ENCODE results near the gene ANO9. TPM values are rescaled to one million over a fixed set of nuclear protein-coding genes. Genes with fewer than 3 reads are reported as not detected.

Gene ANO9
- total and polyA plus RNA-seq, 2 donors (not counting 1 experiment from before 2014, with no cell fraction given) = not detected

DNA sequence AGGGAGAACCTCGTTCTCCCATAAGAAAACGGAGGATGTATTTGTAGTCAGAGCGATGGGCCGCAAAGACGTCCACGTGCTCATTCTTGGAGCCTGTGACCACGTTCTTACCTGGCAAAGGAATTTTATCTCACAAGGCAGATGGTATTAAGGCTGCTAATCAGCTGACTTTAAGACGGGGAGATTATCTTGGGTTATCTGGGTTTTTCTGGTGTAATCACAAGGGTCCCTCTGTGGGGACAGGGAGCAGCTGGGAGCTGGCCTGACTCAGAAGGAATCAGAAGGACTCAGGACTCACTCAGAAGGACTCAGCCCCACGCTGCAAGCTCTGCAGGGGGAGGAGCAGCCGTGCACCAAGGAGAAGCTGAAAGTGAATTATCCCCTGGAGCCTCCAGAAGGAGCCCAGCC lies 19.6 kb downstream of the ANO9 start:
- no peaks in the 10 kb centered on the region for H3K79me2 ChIP-seq (ENCODE audit: control insufficient read depth, insufficient read depth, low read length)
- no peak for DNase-seq (ENCODE audit: low read depth in 2 of 2)
- TF ChIP-seq EZH2 (IDR thresholded peaks at IDR 0.05; ENCODE audit: low read length, missing control alignments) = no peak
- TF ChIP-seq, protein P1, sequence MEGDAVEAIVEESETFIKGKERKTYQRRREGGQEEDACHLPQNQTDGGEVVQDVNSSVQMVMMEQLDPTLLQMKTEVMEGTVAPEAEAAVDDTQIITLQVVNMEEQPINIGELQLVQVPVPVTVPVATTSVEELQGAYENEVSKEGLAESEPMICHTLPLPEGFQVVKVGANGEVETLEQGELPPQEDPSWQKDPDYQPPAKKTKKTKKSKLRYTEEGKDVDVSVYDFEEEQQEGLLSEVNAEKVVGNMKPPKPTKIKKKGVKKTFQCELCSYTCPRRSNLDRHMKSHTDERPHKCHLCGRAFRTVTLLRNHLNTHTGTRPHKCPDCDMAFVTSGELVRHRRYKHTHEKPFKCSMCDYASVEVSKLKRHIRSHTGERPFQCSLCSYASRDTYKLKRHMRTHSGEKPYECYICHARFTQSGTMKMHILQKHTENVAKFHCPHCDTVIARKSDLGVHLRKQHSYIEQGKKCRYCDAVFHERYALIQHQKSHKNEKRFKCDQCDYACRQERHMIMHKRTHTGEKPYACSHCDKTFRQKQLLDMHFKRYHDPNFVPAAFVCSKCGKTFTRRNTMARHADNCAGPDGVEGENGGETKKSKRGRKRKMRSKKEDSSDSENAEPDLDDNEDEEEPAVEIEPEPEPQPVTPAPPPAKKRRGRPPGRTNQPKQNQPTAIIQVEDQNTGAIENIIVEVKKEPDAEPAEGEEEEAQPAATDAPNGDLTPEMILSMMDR (conservative IDR thresholded peaks at IDR 0.05 in 1 of 2, IDR thresholded peaks at IDR 0.05 in 1 of 2; ENCODE audit: low read depth in 1 of 2, low read length in 2 of 2) = no peak
- H4K20me1 ChIP-seq (ENCODE audit: control insufficient read depth, extremely low read depth, insufficient read depth, low read length) = no peaks in the 10 kb centered on the region
- peaks cover 5% of the 10 kb centered on the region for H3K27me3 ChIP-seq (ENCODE audit: control insufficient read depth, insufficient read depth, low read length)
- no peaks in the 10 kb centered on the region for H3K4me1 ChIP-seq (ENCODE audit: control insufficient read depth, extremely low read depth, insufficient read depth, low read length)
- no peak overlapping the region for H3K4me2 ChIP-seq (ENCODE audit: extremely low read depth, insufficient read depth, low read length)
- no peak overlapping the region for H3K27ac ChIP-seq (ENCODE audit: insufficient read depth, low read length)
- no peaks in the 10 kb centered on the region for H3K9me3 ChIP-seq (ENCODE audit: control insufficient read depth, insufficient read depth, low read depth, low read length)
- no peak overlapping the region for H3K9ac ChIP-seq (ENCODE audit: insufficient read depth, low read length)
- H3K36me3 ChIP-seq (ENCODE audit: control insufficient read depth, insufficient read depth, low read length) = no peaks in the 10 kb centered on the region
- H3K4me3 ChIP-seq (replicated peaks in 1 of 4; ENCODE audit: control extremely low read depth in 1 of 4, insufficient read depth in 1 of 4, low read depth in 3 of 4, low read length in 4 of 4) = no peak overlapping the region
- H2AFZ ChIP-seq (ENCODE audit: low read length) = no peak overlapping the region

DNA sequence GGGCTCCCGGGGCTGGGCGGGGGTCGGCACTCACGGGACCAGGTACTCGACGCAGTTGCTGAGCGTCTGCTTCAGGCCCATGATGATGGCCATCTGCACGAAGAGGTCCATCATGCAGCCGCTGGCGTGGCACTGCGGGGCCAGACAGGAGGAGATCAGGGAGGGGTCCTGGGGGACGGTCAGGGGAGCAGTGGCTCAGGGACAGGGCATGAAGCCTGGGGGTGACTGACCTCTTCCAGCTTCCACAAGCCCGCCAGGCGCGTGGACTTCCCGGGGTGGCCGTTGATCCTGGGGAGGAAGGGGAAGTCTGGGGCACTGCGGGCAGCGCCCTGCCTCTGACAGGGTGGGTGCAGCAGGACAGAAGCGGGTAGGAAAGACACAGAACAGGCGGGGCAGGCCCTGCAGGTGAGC lies 20.9 kb downstream of the ANO9 start:
- H2AFZ ChIP-seq (ENCODE audit: low read length) = no peak overlapping the region
- no peaks in the 10 kb centered on the region for H4K20me1 ChIP-seq (ENCODE audit: control insufficient read depth, extremely low read depth, insufficient read depth, low read length)
- H3K79me2 ChIP-seq (ENCODE audit: control insufficient read depth, insufficient read depth, low read length) = no peaks in the 10 kb centered on the region
- DNase-seq (ENCODE audit: low read depth in 2 of 2) = no peak
- no peaks in the 10 kb centered on the region for H3K9me3 ChIP-seq (ENCODE audit: control insufficient read depth, insufficient read depth, low read depth, low read length)
- no peak overlapping the region for H3K4me3 ChIP-seq (replicated peaks in 1 of 4; ENCODE audit: control extremely low read depth in 1 of 4, insufficient read depth in 1 of 4, low read depth in 3 of 4, low read length in 4 of 4)
- no peaks in the 10 kb centered on the region for H3K4me1 ChIP-seq (ENCODE audit: control insufficient read depth, extremely low read depth, insufficient read depth, low read length)
- H3K4me2 ChIP-seq (ENCODE audit: extremely low read depth, insufficient read depth, low read length) = no peak overlapping the region
- H3K27me3 ChIP-seq (ENCODE audit: control insufficient read depth, insufficient read depth, low read length) = peaks cover 5% of the 10 kb centered on the region
- no peak for TF ChIP-seq EZH2 (IDR thresholded peaks at IDR 0.05; ENCODE audit: low read length, missing control alignments)
- TF ChIP-seq, protein P1 (conservative IDR thresholded peaks at IDR 0.05 in 1 of 2, IDR thresholded peaks at IDR 0.05 in 1 of 2; ENCODE audit: low read depth in 1 of 2, low read length in 2 of 2) = no peak
- H3K36me3 ChIP-seq (ENCODE audit: control insufficient read depth, insufficient read depth, low read length) = no peaks in the 10 kb centered on the region
- H3K27ac ChIP-seq (ENCODE audit: insufficient read depth, low read length) = no peak overlapping the region
- H3K9ac ChIP-seq (ENCODE audit: insufficient read depth, low read length) = no peak overlapping the region

DNA sequence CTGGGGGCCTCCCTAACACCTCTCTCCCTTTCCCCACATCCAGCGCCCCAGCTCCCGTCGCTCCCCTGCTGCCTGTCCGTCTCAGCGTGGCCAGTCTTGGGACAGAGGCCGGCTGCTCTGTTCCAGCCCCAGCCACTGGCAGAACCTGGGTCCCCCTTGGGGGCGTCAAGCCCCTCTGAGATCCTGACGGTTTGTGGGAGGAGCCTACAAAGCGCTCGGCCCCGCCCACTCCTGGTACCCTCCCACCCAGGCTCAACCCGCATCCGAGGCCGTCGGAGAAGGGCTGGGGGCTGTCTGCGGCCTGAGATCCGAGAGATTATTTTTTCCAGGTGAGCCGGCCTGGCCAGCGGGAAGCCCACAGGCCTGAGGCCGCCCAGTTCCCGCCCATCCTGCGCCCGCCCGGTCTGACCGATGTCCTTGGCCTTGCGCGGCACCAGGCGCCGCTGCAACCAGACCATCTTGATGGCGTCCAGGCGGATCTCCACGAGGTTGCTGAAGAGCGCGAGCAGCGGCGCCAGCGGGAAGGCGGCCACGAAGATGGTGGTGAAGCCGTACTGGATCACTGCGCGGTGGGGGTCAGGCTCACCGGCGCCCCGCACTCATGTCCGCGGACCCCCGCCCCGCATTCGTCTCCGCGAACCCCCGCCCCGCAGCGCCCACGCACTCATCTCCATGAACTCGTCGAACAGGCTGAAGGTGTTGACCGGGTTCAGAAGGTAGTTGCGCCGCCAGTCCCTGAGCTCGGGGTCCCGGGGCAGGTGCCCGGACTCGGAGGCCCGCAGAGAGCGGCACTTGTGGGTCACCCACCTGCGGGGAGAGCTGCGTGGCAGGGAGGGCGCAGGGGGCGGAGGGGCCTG lies 21.5 kb downstream of the ANO9 start:
- no peak for DNase-seq (ENCODE audit: low read depth in 2 of 2)
- no peaks in the 10 kb centered on the region for H3K9me3 ChIP-seq (ENCODE audit: control insufficient read depth, insufficient read depth, low read depth, low read length)
- no peaks in the 10 kb centered on the region for H3K36me3 ChIP-seq (ENCODE audit: control insufficient read depth, insufficient read depth, low read length)
- H3K27ac ChIP-seq (ENCODE audit: insufficient read depth, low read length) = no peak overlapping the region
- no peak overlapping the region for H3K4me3 ChIP-seq (replicated peaks in 1 of 4; ENCODE audit: control extremely low read depth in 1 of 4, insufficient read depth in 1 of 4, low read depth in 3 of 4, low read length in 4 of 4)
- TF ChIP-seq, protein P1 (conservative IDR thresholded peaks at IDR 0.05 in 1 of 2, IDR thresholded peaks at IDR 0.05 in 1 of 2; ENCODE audit: low read depth in 1 of 2, low read length in 2 of 2) = no peak
- TF ChIP-seq EZH2 (IDR thresholded peaks at IDR 0.05; ENCODE audit: low read length, missing control alignments) = no peak
- peaks cover 5% of the 10 kb centered on the region for H3K27me3 ChIP-seq (ENCODE audit: control insufficient read depth, insufficient read depth, low read length)
- peaks cover 3% of the 10 kb centered on the region for H3K4me1 ChIP-seq (ENCODE audit: control insufficient read depth, extremely low read depth, insufficient read depth, low read length)
- H3K9ac ChIP-seq (ENCODE audit: insufficient read depth, low read length) = no peak overlapping the region
- H4K20me1 ChIP-seq (ENCODE audit: control insufficient read depth, extremely low read depth, insufficient read depth, low read length) = no peaks in the 10 kb centered on the region
- no peaks in the 10 kb centered on the region for H3K79me2 ChIP-seq (ENCODE audit: control insufficient read depth, insufficient read depth, low read length)
- H3K4me2 ChIP-seq (ENCODE audit: extremely low read depth, insufficient read depth, low read length) = no peak overlapping the region
- H2AFZ ChIP-seq (ENCODE audit: low read length) = no peak overlapping the region

Data from fibroblast of lung (primary cell).